ELR (cell line): Measurements from ENCODE around the gene LUM.

ENCODE experiments used
- DNase-seq: peaks from one replicate; pipeline ENCODE4 v3.0.0-alpha.2; 2015; ENCODE audit warnings: low read depth

Gene LUM

GRCh38 chr12:91074851-91075250, 36.4 kb downstream of the LUM start:
- DNase-seq: no peak

GRCh38 chr12:91074154-91074709, 37.1 kb downstream of the LUM start:
- no peak for DNase-seq

- no peak for DNase-seq
Measured at GRCh38 chr12:91073426-91073825, 37.9 kb downstream of the LUM start.

GRCh38 chr12:91072931-91073330, 38.4 kb downstream of the LUM start:
- no peak for DNase-seq

GRCh38 chr12:91070936-91071335, 40.4 kb downstream of the LUM start:
- DNase-seq: no peak

GRCh38 chr12:91065396-91065795, 45.9 kb downstream of the LUM start:
- DNase-seq: no peak

GRCh38 chr12:91064640-91065039, 46.7 kb downstream of the LUM start:
- DNase-seq: no peak

- DNase-seq: no peak
Measured at GRCh38 chr12:91061091-91061490, 50.2 kb downstream of the LUM start.

GRCh38 chr12:91059211-91059610, 52.1 kb downstream of the LUM start:
- no peak for DNase-seq

GRCh38 chr12:91058786-91059185, 52.5 kb downstream of the LUM start:
- peak; percentile 3 for DNase-seq

GRCh38 chr12:91057368-91058165, 53.7 kb downstream of the LUM start, which contains the start of gene KERA:
Gene KERA, minus strand, starts transcription at chr12:91058024. Its CDS starts 1,743 bp downstream, at chr12:91056281.
- DNase-seq: no peak

- no peak for DNase-seq
Measured at GRCh38 chr12:91056488-91056887, 54.8 kb downstream of the LUM start.

- no peak for DNase-seq
Measured at GRCh38 chr12:91055976-91056375, 55.3 kb downstream of the LUM start.

GRCh38 chr12:91053951-91054715, 57.2 kb downstream of the LUM start:
- DNase-seq: peak; percentile 21
